ENCODE results near the gene ABCC5.

ABCC5 gene

GRCh38 chr3:183892610-183893214 lies 125.0 kb downstream of the ABCC5 start:
- no peak overlapping the region for H3K4me2 ChIP-seq (ENCODE audit: low read length)
- H3K36me3 ChIP-seq (ENCODE audit: control insufficient read depth, low read length): no peaks in the 10 kb centered on the region
- H3F3A ChIP-seq (ENCODE audit: control insufficient read depth, insufficient read depth): no peaks in the 10 kb centered on the region
- H3K4me1 ChIP-seq (ENCODE audit: control insufficient read depth, low read length): peaks cover 4% of the 10 kb centered on the region
- H4K20me1 ChIP-seq (ENCODE audit: control insufficient read depth, insufficient read depth, low read depth, low read length): no peaks in the 10 kb centered on the region
- no peaks in the 10 kb centered on the region for H3K9me3 ChIP-seq (ENCODE audit: control insufficient read depth, insufficient read depth, low read length)
- H3K27me3 ChIP-seq (ENCODE audit: control insufficient read depth, low read length): peaks cover 12% of the 10 kb centered on the region; the same call in 1 of the 2 replicates
- no peaks in the 10 kb centered on the region for H3K9me2 ChIP-seq (replicated peaks; ENCODE audit: control insufficient read depth, low read length)
- TF ChIP-seq EZH2phosphoT487 (IDR thresholded peaks at IDR 0.05; ENCODE audit: borderline replicate concordance, low read length) (no peak), CTCF (IDR thresholded peaks at IDR 0.05; ENCODE audit: low read depth, low read length, poor library complexity, severe bottlenecking) (no peak)
- no peak overlapping the region for H3K4me3 ChIP-seq (ENCODE audit: low read length)
- no peak overlapping the region for H3K27ac ChIP-seq (ENCODE audit: low read depth, low read length)
- no peaks in the 10 kb centered on the region for H3K79me2 ChIP-seq (ENCODE audit: control insufficient read depth, low read length)

GRCh38 chr3:183885766-183886165 lies 131.9 kb downstream of the ABCC5 start:
- Histone ChIP-seq H4K20me1 (ENCODE audit: control insufficient read depth, insufficient read depth, low read depth, low read length) (no peaks in the 10 kb centered on the region), H3K4me2 (ENCODE audit: low read length) (no peak overlapping the region), H3K27ac (ENCODE audit: low read depth, low read length) (no peak overlapping the region), H3K4me3 (ENCODE audit: low read length) (no peak overlapping the region), H3F3A (ENCODE audit: control insufficient read depth, insufficient read depth) (no peaks in the 10 kb centered on the region), H3K27me3 (ENCODE audit: control insufficient read depth, low read length) (peaks cover 11% of the 10 kb centered on the region; the same call in 1 of the 2 replicates), H3K4me1 (ENCODE audit: control insufficient read depth, low read length) (peaks cover 21% of the 10 kb centered on the region), H3K36me3 (ENCODE audit: control insufficient read depth, low read length) (peaks cover 5% of the 10 kb centered on the region), H3K9me2 (replicated peaks; ENCODE audit: control insufficient read depth, low read length) (no peaks in the 10 kb centered on the region), H3K9me3 (ENCODE audit: control insufficient read depth, insufficient read depth, low read length) (no peaks in the 10 kb centered on the region), H3K79me2 (ENCODE audit: control insufficient read depth, low read length) (peaks cover 37% of the 10 kb centered on the region)
- no peak for TF ChIP-seq CTCF (IDR thresholded peaks at IDR 0.05; ENCODE audit: low read depth, low read length, poor library complexity, severe bottlenecking)
- TF ChIP-seq EZH2phosphoT487 (IDR thresholded peaks at IDR 0.05; ENCODE audit: borderline replicate concordance, low read length): no peak

GRCh38 chr3:183884427-183885296 lies 133.0 kb downstream of the ABCC5 start, which contains the start of gene PARL:
TSS of gene PARL (minus strand) at chr3:183884880. CDS start at chr3:183884846, 34 bp downstream.
- TF ChIP-seq EZH2phosphoT487 (IDR thresholded peaks at IDR 0.05; ENCODE audit: borderline replicate concordance, low read length) (no peak), CTCF (IDR thresholded peaks at IDR 0.05; ENCODE audit: low read depth, low read length, poor library complexity, severe bottlenecking) (peak; percentile 95)

More at GRCh38 chr3:183884427-183885296, 133.0 kb downstream of the ABCC5 start, which contains the start of gene PARL:
- H3K36me3 ChIP-seq (ENCODE audit: control insufficient read depth, low read length): peaks cover 5% of the 10 kb centered on the region
- peaks cover 21% of the 10 kb centered on the region for H3K4me1 ChIP-seq (ENCODE audit: control insufficient read depth, low read length)
- H3K27ac ChIP-seq (ENCODE audit: low read depth, low read length): peak within 1 kb of the TSS; percentile 31
- no peaks in the 10 kb centered on the region for H3F3A ChIP-seq (ENCODE audit: control insufficient read depth, insufficient read depth)
- peaks cover 10% of the 10 kb centered on the region; the same call in 1 of the 2 replicates for H3K27me3 ChIP-seq (ENCODE audit: control insufficient read depth, low read length)
- H3K9me3 ChIP-seq (ENCODE audit: control insufficient read depth, insufficient read depth, low read length): no peaks in the 10 kb centered on the region
- peak within 1 kb of the TSS; percentile 85 for H3K4me2 ChIP-seq (ENCODE audit: low read length)
- peak within 1 kb of the TSS; percentile 91 for H3K4me3 ChIP-seq (ENCODE audit: low read length)
- no peaks in the 10 kb centered on the region for H4K20me1 ChIP-seq (ENCODE audit: control insufficient read depth, insufficient read depth, low read depth, low read length)
- no peaks in the 10 kb centered on the region for H3K9me2 ChIP-seq (replicated peaks; ENCODE audit: control insufficient read depth, low read length)
- peaks cover 48% of the 10 kb centered on the region for H3K79me2 ChIP-seq (ENCODE audit: control insufficient read depth, low read length)
